Uterus (tissue), 4 donors: ENCODE measurements around the gene RAET1E. TPM values are rescaled to one million over a fixed set of nuclear protein-coding genes. Genes with fewer than 3 reads are reported as not detected.

Source experiments
- DNase-seq, 2 donors: peaks; one replicate each; pipeline ENCODE4 v3.0.0-alpha.2; 2019 to 2020
- H3K27ac ChIP-seq, 2 donors: fragments of 200-600 bp; sonication (generic); 1 replicate in 1 of 2; 2 replicates in 1 of 2; pipeline ENCODE4 v1.5.1; 2016 to 2018
- H3K27me3 ChIP-seq, 2 donors: fragments of 200-600 bp; sonication (generic); one replicate each; pipeline ENCODE4 v1.5.1; 2018 to 2019; ENCODE audit warnings: control low read depth in 1 of 2
- H3K36me3 ChIP-seq, 2 donors: fragments of 200-600 bp; sonication (generic); one replicate each; pipeline ENCODE4 v1.5.1; 2019; ENCODE audit warnings: control low read depth in 1 of 2
- H3K4me1 ChIP-seq, 2 donors: fragments of 200-600 bp; sonication (generic); one replicate each; pipeline ENCODE4 v1.5.1; 2018 to 2019; ENCODE audit warnings: control low read depth in 1 of 2
- H3K4me3 ChIP-seq, 2 donors: fragments of 200-600 bp; sonication (generic); 1 replicate in 1 of 2; 2 replicates in 1 of 2; pipeline ENCODE4 v1.5.1; 2018 to 2019; ENCODE audit warnings: mild to moderate bottlenecking in 1 of 2
- H3K9me3 ChIP-seq, 2 donors: fragments of 200-600 bp; sonication (generic); one replicate each; pipeline ENCODE4 v1.5.1; 2019; ENCODE audit warnings: control low read depth in 1 of 2
- POLR2A ChIP-seq, 2 donors: fragments of 450-650 bp; IDR thresholded peaks; one replicate each; pipeline ENCODE4 v1.6.1; 2016; ENCODE audit warnings: antibody characterized with exemption in 2 of 2, mild to moderate bottlenecking in 1 of 2, moderate library complexity in 1 of 2
- intact Hi-C: fragments of 100-400 bp; cut with DNase I; formaldehyde crosslinking; loops from one replicate; pipeline ENCODE4 v1.15.1; 2023; ENCODE audit warnings: low total_unique reads
- total RNA-seq, 4 donors: library from RNA; depleted of rRNA in 3 of 4; stranded (reverse); fragments of >200 nt in 3 of 4; gene quantifications; one replicate each; pipeline versions ENCODE4 v1.1.0 to v1.2.4, GENCODE V29; 2014 to 2023
- TF ChIP-seq, protein P1 (sequence below), 4 experiments: fragments of 200-600 bp in 2 of 4; fragments of 450-650 bp in 2 of 4; sonication (generic) in 2 of 4; IDR thresholded peaks; one replicate each; pipeline ENCODE4 v1.5.1; 2016 to 2019; ENCODE audit warnings: antibody characterized with exemption in 4 of 4, mild to moderate bottlenecking in 2 of 4, moderate library complexity in 1 of 4
- donor health status: DM: yes; HTN: yes; CAD: no.

RAET1E gene
- total RNA-seq, 4 donors from 2014 or later, result 0.55 TPM; not detected in 3

GRCh38 chr6:149891259-149891658, 6.7 kb downstream of the RAET1E start:
- H3K27ac ChIP-seq, result no peak overlapping the region
- no peak overlapping the region for H3K4me3 ChIP-seq
- TF ChIP-seq, protein P1, sequence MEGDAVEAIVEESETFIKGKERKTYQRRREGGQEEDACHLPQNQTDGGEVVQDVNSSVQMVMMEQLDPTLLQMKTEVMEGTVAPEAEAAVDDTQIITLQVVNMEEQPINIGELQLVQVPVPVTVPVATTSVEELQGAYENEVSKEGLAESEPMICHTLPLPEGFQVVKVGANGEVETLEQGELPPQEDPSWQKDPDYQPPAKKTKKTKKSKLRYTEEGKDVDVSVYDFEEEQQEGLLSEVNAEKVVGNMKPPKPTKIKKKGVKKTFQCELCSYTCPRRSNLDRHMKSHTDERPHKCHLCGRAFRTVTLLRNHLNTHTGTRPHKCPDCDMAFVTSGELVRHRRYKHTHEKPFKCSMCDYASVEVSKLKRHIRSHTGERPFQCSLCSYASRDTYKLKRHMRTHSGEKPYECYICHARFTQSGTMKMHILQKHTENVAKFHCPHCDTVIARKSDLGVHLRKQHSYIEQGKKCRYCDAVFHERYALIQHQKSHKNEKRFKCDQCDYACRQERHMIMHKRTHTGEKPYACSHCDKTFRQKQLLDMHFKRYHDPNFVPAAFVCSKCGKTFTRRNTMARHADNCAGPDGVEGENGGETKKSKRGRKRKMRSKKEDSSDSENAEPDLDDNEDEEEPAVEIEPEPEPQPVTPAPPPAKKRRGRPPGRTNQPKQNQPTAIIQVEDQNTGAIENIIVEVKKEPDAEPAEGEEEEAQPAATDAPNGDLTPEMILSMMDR (IDR thresholded peaks at IDR 0.05), result no peak
- no peak for TF ChIP-seq POLR2A (IDR thresholded peaks at IDR 0.05)
- intact Hi-C loops, result no loop called here
- no peaks in the 10 kb centered on the region for H3K27me3 ChIP-seq
- no peaks in the 10 kb centered on the region for H3K9me3 ChIP-seq
- DNase-seq, result no peak
- no peaks in the 10 kb centered on the region for H3K36me3 ChIP-seq
- no peaks in the 10 kb centered on the region for H3K4me1 ChIP-seq

GRCh38 chr6:149890629-149891045, 7.3 kb downstream of the RAET1E start:
- H3K27ac ChIP-seq, result no peak overlapping the region
- no peaks in the 10 kb centered on the region for H3K36me3 ChIP-seq
- no peaks in the 10 kb centered on the region for H3K4me1 ChIP-seq
- intact Hi-C loops, result no loop called here
- TF ChIP-seq, protein P1 (IDR thresholded peaks at IDR 0.05), result no peak
- no peak for TF ChIP-seq POLR2A (IDR thresholded peaks at IDR 0.05)
- H3K9me3 ChIP-seq, result no peaks in the 10 kb centered on the region
- no peak overlapping the region for H3K4me3 ChIP-seq
- H3K27me3 ChIP-seq, result no peaks in the 10 kb centered on the region
- no peak for DNase-seq

- Histone ChIP-seq H3K4me3 (no peak overlapping the region), H3K9me3 (no peaks in the 10 kb centered on the region), H3K27me3 (no peaks in the 10 kb centered on the region), H3K27ac (no peak overlapping the region), H3K36me3 (no peaks in the 10 kb centered on the region), H3K4me1 (no peaks in the 10 kb centered on the region)
- DNase-seq, result no peak
- TF ChIP-seq POLR2A (IDR thresholded peaks at IDR 0.05), result no peak
- TF ChIP-seq, protein P1 (IDR thresholded peaks at IDR 0.05), result no peak
- intact Hi-C loops, result no loop called here
These were observed 8.6 kb downstream of the RAET1E start for GRCh38 chr6:149889326-149889725.

DNA sequence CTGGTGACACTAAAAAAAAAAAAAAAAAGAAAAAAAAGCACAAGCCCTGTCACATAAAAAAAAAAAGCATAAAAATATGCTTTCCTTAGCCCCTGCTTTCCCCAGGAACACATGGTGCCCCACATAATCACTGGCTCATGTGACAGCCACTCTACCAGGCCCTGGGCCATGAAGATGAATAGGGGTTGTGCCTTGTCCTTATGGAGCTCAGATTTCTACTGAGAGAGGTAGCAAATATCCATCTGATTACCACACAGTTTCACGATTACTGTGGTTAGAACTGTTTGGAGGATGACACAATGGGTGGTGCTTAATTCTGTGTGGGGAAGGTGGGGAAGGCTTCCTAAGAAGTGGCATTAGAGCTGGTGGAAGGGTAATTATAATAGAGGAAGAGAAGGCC, 9.3 kb downstream of the RAET1E start:
- Histone ChIP-seq H3K27me3 (no peaks in the 10 kb centered on the region), H3K4me3 (no peak overlapping the region), H3K9me3 (no peaks in the 10 kb centered on the region), H3K4me1 (no peaks in the 10 kb centered on the region), H3K27ac (no peak overlapping the region), H3K36me3 (no peaks in the 10 kb centered on the region)
- no peak for DNase-seq
- intact Hi-C loops, result no loop called here
- TF ChIP-seq POLR2A (IDR thresholded peaks at IDR 0.05), result no peak
- TF ChIP-seq, protein P1 (IDR thresholded peaks at IDR 0.05), result no peak

DNA sequence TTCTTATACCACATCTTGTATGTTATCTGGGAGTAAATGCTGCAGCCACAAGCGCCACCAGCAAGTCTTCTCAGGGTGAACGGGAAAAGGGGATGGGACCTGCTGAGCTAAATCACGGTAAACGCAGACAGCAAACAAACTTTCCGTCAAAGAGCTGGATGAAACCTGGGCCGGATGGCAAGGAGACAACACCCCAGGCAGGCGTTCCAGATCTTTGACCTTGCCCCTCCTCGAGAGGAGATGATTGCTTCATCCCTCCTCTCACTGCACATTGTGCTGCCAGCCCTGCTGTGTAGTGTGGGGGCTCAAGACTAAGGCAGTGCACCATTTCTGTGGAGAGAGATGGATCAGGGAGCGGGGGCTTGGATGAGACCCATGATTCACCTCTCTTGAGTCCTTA, 9.8 kb downstream of the RAET1E start:
- Histone ChIP-seq H3K36me3 (no peaks in the 10 kb centered on the region), H3K4me3 (no peak overlapping the region), H3K4me1 (no peaks in the 10 kb centered on the region), H3K9me3 (no peaks in the 10 kb centered on the region), H3K27me3 (no peaks in the 10 kb centered on the region), H3K27ac (no peak overlapping the region)
- intact Hi-C loops, result no loop called here
- DNase-seq, result no peak
- TF ChIP-seq, protein P1 (IDR thresholded peaks at IDR 0.05), result no peak
- no peak for TF ChIP-seq POLR2A (IDR thresholded peaks at IDR 0.05)
